HepG2 (cell line): ENCODE measurements around the gene ZNF83. TPM values are rescaled to one million over a fixed set of nuclear protein-coding genes. Genes with fewer than 3 reads are reported as not detected.

Source experiments
- ATAC-seq: fragments of 200-7000 bp; cut with Tn5 transposase; 3 replicates; pipeline ENCODE4 v1.9.1; 2020; ENCODE audit warnings: mild to moderate bottlenecking, moderate library complexity
- BruUV-seq: library from RNA; stranded (reverse); fragments of 400-500 nt; replicated peaks from 2 replicates; lab custom pipeline; 2021; lab: Mats Ljungman, UMichigan
- CTCF ChIA-PET: fragments of 300-600 bp; formaldehyde crosslinking; extraction: SDS; loops from one replicate; lab custom pipeline; 2021; ENCODE audit warnings: low total read pairs, inconsistent platforms, low intra/inter-chr PET ratio; lab: Yijun Ruan, JAX
- POLR2A ChIA-PET: fragments of 350-600 bp; sonication (Branson Sonifier 250); formaldehyde crosslinking; loops from one replicate; lab custom pipeline; 2020; ENCODE audit warnings: antibody characterized with exemption, inconsistent platforms; lab: Yijun Ruan, JAX
- DNase-seq: peaks from one replicate; pipeline ENCODE4 v3.0.0-alpha.2; 2015; ENCODE audit warnings: low spot score
- FAIRE-seq: peaks from 3 replicates; lab custom pipeline; 2011; peaks lifted over from hg19 to GRCh38; lab: Jason Lieb, UNC
- H2AFZ ChIP-seq: one replicate; pipeline ENCODE4 v1.6.1; 2011; ENCODE audit warnings: low read length, inconsistent platforms
- H3K27ac ChIP-seq: fragments of 300-600 bp; 3 replicates; pipeline ENCODE4 v1.8.0; 2011; ENCODE audit warnings: mixed run types, mild to moderate bottlenecking, mixed read lengths, low read length, inconsistent platforms; ENCODE audit not compliant: insufficient read depth; ENCODE audit errors: extremely low read length
- H3K27me3 ChIP-seq, 2 experiments: fragments of 200-600 bp in 1 of 2; 2 replicates in 1 of 2; 3 replicates in 1 of 2; pipeline versions ENCODE4 v1.6.0 to v1.8.0; 2011; ENCODE audit warnings: low read length in 2 of 2, mild to moderate bottlenecking in 2 of 2, moderate library complexity in 2 of 2, inconsistent platforms in 1 of 2; ENCODE audit not compliant: insufficient read depth in 2 of 2, control insufficient read depth in 1 of 2
- H3K36me3 ChIP-seq, 2 experiments: fragments of 200-600 bp in 1 of 2; replicated peaks in 1 of 2; 2 replicates in 1 of 2; 3 replicates in 1 of 2; pipeline versions ENCODE4 v1.5.1 to v1.8.0; 2011; ENCODE audit warnings: low read length in 2 of 2, inconsistent platforms in 1 of 2; ENCODE audit not compliant: insufficient read depth in 2 of 2, control insufficient read depth in 1 of 2
- H3K4me1 ChIP-seq: 2 replicates; pipeline ENCODE4 v1.5.1; 2012; ENCODE audit warnings: low read length, inconsistent platforms; ENCODE audit not compliant: insufficient read depth
- H3K4me2 ChIP-seq: 2 replicates; pipeline ENCODE4 v1.6.0; 2011; ENCODE audit warnings: low read depth, low read length, inconsistent platforms
- H3K4me3 ChIP-seq, 3 experiments: fragments of 200-600 bp in 1 of 3; sonication (generic), shearing (Covaris generic) in 1 of 3; replicated peaks in 1 of 3; 2 replicates each; pipeline ENCODE4 v1.5.1; 2011 to 2016; ENCODE audit warnings: low read length in 3 of 3, inconsistent platforms in 2 of 3, low read depth in 2 of 3, mild to moderate bottlenecking in 2 of 3, control low read depth in 1 of 3, mixed read lengths in 1 of 3; ENCODE audit not compliant: insufficient read depth in 1 of 3
- H3K79me2 ChIP-seq: one replicate; pipeline ENCODE4 v1.6.1; 2011; ENCODE audit warnings: low read length, inconsistent platforms; ENCODE audit not compliant: insufficient read depth
- H3K9ac ChIP-seq: 2 replicates; pipeline ENCODE4 v1.6.0; 2011; ENCODE audit warnings: mild to moderate bottlenecking, low read depth, low read length, inconsistent platforms; ENCODE audit not compliant: insufficient read depth
- H3K9me3 ChIP-seq: 2 replicates; pipeline ENCODE4 v1.5.1; 2012; ENCODE audit warnings: mild to moderate bottlenecking, low read length
- H4K20me1 ChIP-seq: 2 replicates; pipeline ENCODE4 v1.6.0; 2011; ENCODE audit warnings: inconsistent platforms, mild to moderate bottlenecking, low read length, moderate library complexity; ENCODE audit not compliant: insufficient read depth
- GTF3A ChIP-seq: sonication (generic); formaldehyde crosslinking; conservative IDR thresholded peaks from 2 replicates; pipeline ENCODE4 v1.4.0; 2020; ENCODE audit warnings: mild to moderate bottlenecking, missing genetic modification reagents
- HNRNPL ChIP-seq: fragments of 200-400 bp; formaldehyde crosslinking; IDR thresholded peaks from 2 replicates; pipeline ENCODE4 v1.6.1; 2017; ENCODE audit warnings: mild to moderate bottlenecking, low read depth, low read length
- RBAK ChIP-seq: sonication (generic); formaldehyde crosslinking; IDR thresholded peaks from 2 replicates; pipeline ENCODE4 v1.5.1; 2020; ENCODE audit warnings: mild to moderate bottlenecking, missing genetic modification reagents
- RCOR2 ChIP-seq: IDR thresholded peaks from 2 replicates; pipeline ENCODE4 v1.6.1; 2016; ENCODE audit warnings: missing biosample characterization, missing genetic modification reagents
- STAT5B ChIP-seq: sonication (generic); formaldehyde crosslinking; IDR thresholded peaks from 2 replicates; pipeline ENCODE4 v1.4.0; 2020; ENCODE audit warnings: missing genetic modification reagents
- ZFP90 ChIP-seq: sonication (generic); formaldehyde crosslinking; IDR thresholded peaks from 2 replicates; pipeline ENCODE4 v1.8.0; 2022; ENCODE audit warnings: missing genetic modification reagents, mild to moderate bottlenecking, inconsistent platforms, borderline replicate concordance
- ZKSCAN5 ChIP-seq: sonication (generic); formaldehyde crosslinking; IDR thresholded peaks from 2 replicates; pipeline ENCODE4 v1.5.1; 2020; ENCODE audit warnings: mild to moderate bottlenecking, missing genetic modification reagents
- ZNF446 ChIP-seq: sonication (generic); formaldehyde crosslinking; IDR thresholded peaks from 2 replicates; pipeline ENCODE4 v1.5.0; 2020; ENCODE audit warnings: mild to moderate bottlenecking, missing genetic modification reagents
- ZNF83 ChIP-seq: sonication (generic); formaldehyde crosslinking; IDR thresholded peaks from 2 replicates; pipeline ENCODE4 v1.4.0; 2020; ENCODE audit warnings: missing genetic modification reagents, mild to moderate bottlenecking, borderline replicate concordance
- ZSCAN22 ChIP-seq: sonication (generic); formaldehyde crosslinking; IDR thresholded peaks from 2 replicates; pipeline ENCODE4 v1.4.0; 2020; ENCODE audit warnings: mild to moderate bottlenecking, missing genetic modification reagents
- WGBS: methylation state at CpG from one replicate; pipeline ENCODE4 v1.1.6; 2017; ENCODE audit warnings: low lambda C conversion rate; 5-methylcytosine and 5-hydroxymethylcytosine counted together
- in situ Hi-C: cut with HindIII; loops from 2 replicates; pipeline ENCODE4 v1.10.0; 2017; ENCODE audit warnings: low pct_unique_long_range_greater_than_20kb; ENCODE audit not compliant: extremely low pct_ligation_motif_present
- intact Hi-C: fragments of 100-400 bp; cut with micrococcal nuclease; formaldehyde crosslinking; loops from one replicate; pipeline ENCODE4 v1.10.0; 2022; ENCODE audit not compliant: unreplicated experiment
- polyA plus RNA-seq, 8 experiments: library from polyadenylated mRNA; depleted of rRNA in 3 of 8; stranded (reverse) in 7 of 8; unstranded in 1 of 8; fragments of >200 nt; fragmentation: Illumina TruSeq in 4 of 8; extraction: Trizol in 4 of 8; gene quantifications; 2 replicates each; pipeline versions ENCODE4 v1.2.1 to v1.2.3, GENCODE V29; 2011 to 2016; ENCODE audit warnings: low read depth in 4 of 8, missing spikeins in 1 of 8, mixed read lengths in 1 of 8; ENCODE audit not compliant: insufficient read depth in 1 of 8
- total RNA-seq, 5 experiments: library from RNA; depleted of rRNA; stranded (reverse); fragments of >200 nt; fragmentation: Illumina TruSeq; extraction: Trizol; gene quantifications; 2 replicates each; pipeline ENCODE4 v1.2.3, GENCODE V29; 2016; ENCODE audit warnings: low read depth in 1 of 5
- TF ChIP-seq, protein P1 (sequence below): sonication (generic); formaldehyde crosslinking; IDR thresholded peaks from 2 replicates; pipeline ENCODE4 v1.8.0; 2022; ENCODE audit warnings: low read depth, missing genetic modification reagents
- TF ChIP-seq, protein P2 (sequence below): IDR thresholded peaks from 2 replicates; pipeline ENCODE4 v1.6.1; 2018; ENCODE audit warnings: missing genetic modification reagents
- TF ChIP-seq, protein P3 (sequence below): sonication (generic); formaldehyde crosslinking; conservative IDR thresholded peaks from 2 replicates; pipeline ENCODE4 v1.5.0; 2020; ENCODE audit warnings: missing genetic modification reagents
- TF ChIP-seq, protein P4 (sequence below): sonication (generic); formaldehyde crosslinking; IDR thresholded peaks from 2 replicates; pipeline ENCODE4 v1.5.1; 2020; ENCODE audit warnings: mild to moderate bottlenecking, missing genetic modification reagents, moderate library complexity
- TF ChIP-seq, protein P5 (sequence below): IDR thresholded peaks from 2 replicates; pipeline ENCODE4 v1.6.1; 2016; ENCODE audit warnings: mild to moderate bottlenecking
- TF ChIP-seq, protein P6 (sequence below): sonication (generic); formaldehyde crosslinking; IDR thresholded peaks from 2 replicates; pipeline ENCODE4 v1.5.1; 2020; ENCODE audit warnings: missing genetic modification reagents, mild to moderate bottlenecking, borderline replicate concordance

ZNF83 gene
- total and polyA plus RNA-seq, 2 of the 13 experiments (the other 11 are each of a cell fraction or from before 2014, with no cell fraction given) = 20.4 to 44.5 TPM

DNA sequence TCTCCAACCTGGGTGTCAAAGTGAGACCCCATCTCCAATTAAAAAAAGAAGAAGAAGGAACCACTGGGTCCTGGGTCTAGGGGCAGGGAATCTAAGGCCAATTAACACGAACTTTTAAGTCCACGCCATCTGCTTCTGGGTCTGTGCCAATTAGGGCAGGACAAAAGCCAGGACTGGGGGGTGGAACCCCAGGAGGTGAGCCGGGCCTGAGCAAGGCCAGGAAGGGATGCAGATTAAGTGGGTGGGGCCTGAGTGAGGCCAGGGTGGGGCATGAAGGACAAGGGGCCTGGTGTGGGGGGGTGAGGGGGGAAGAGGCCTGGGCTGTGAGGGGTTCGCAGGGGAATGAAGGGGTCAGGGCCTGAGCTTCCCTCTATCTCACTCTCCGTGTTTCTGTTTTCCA, 26.3 kb upstream of the ZNF83 start:
- ATAC-seq (no peak), FAIRE-seq (no peak), DNase-seq (no peak)
- in situ Hi-C loops (no loop called here), intact Hi-C loops (no loop called here)
- no peaks in the 10 kb centered on the region for H3K27me3 ChIP-seq
- BruUV-seq = no TSS peak
- no peak overlapping the region for H3K9ac ChIP-seq
- H4K20me1 ChIP-seq = no peaks in the 10 kb centered on the region
- no peaks in the 10 kb centered on the region for H3K4me1 ChIP-seq
- H3K9me3 ChIP-seq = peaks cover 33% of the 10 kb centered on the region; the same call in 1 of the 2 replicates
- 78% methylated on average over 5 of the region's 5 CpGs for WGBS
- ChIA-PET POLR2A (no interaction called here), CTCF (no interaction called here)
- no peak overlapping the region for H2AFZ ChIP-seq
- no peak overlapping the region for H3K27ac ChIP-seq
- TF ChIP-seq HNRNPL (no peak), ZNF446 (CRISPR knock-in tag) (no peak), RCOR2 (CRISPR knock-in tag) (no peak), RBAK (CRISPR knock-in tag) (no peak), ZFP90 (CRISPR knock-in tag) (no peak), ZNF83 (CRISPR knock-in tag) (no peak), ZSCAN22 (no peak), GTF3A (CRISPR knock-in tag) (no peak), ZKSCAN5 (CRISPR knock-in tag) (no peak), STAT5B (CRISPR knock-in tag) (no peak)
- TF ChIP-seq, protein P1, sequence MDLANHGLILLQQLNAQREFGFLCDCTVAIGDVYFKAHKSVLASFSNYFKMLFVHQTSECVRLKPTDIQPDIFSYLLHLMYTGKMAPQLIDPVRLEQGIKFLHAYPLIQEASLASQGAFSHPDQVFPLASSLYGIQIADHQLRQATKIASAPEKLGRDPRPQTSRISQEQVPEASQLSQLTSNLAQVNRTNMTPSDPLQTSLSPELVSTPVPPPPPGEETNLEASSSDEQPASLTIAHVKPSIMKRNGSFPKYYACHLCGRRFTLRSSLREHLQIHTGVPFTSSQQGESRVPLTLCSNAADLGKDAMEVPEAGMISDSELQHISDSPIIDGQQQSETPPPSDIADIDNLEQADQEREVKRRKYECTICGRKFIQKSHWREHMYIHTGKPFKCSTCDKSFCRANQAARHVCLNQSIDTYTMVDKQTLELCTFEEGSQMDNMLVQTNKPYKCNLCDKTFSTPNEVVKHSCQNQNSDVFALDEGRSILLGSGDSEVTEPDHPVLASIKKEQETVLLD (CRISPR knock-in tag) = no peak
- TF ChIP-seq, protein P2, sequence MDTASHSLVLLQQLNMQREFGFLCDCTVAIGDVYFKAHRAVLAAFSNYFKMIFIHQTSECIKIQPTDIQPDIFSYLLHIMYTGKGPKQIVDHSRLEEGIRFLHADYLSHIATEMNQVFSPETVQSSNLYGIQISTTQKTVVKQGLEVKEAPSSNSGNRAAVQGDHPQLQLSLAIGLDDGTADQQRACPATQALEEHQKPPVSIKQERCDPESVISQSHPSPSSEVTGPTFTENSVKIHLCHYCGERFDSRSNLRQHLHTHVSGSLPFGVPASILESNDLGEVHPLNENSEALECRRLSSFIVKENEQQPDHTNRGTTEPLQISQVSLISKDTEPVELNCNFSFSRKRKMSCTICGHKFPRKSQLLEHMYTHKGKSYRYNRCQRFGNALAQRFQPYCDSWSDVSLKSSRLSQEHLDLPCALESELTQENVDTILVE = no peak
- TF ChIP-seq, protein P3, sequence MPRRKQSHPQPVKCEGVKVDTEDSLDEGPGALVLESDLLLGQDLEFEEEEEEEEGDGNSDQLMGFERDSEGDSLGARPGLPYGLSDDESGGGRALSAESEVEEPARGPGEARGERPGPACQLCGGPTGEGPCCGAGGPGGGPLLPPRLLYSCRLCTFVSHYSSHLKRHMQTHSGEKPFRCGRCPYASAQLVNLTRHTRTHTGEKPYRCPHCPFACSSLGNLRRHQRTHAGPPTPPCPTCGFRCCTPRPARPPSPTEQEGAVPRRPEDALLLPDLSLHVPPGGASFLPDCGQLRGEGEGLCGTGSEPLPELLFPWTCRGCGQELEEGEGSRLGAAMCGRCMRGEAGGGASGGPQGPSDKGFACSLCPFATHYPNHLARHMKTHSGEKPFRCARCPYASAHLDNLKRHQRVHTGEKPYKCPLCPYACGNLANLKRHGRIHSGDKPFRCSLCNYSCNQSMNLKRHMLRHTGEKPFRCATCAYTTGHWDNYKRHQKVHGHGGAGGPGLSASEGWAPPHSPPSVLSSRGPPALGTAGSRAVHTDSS (CRISPR knock-in tag) = no peak
- TF ChIP-seq, protein P4, sequence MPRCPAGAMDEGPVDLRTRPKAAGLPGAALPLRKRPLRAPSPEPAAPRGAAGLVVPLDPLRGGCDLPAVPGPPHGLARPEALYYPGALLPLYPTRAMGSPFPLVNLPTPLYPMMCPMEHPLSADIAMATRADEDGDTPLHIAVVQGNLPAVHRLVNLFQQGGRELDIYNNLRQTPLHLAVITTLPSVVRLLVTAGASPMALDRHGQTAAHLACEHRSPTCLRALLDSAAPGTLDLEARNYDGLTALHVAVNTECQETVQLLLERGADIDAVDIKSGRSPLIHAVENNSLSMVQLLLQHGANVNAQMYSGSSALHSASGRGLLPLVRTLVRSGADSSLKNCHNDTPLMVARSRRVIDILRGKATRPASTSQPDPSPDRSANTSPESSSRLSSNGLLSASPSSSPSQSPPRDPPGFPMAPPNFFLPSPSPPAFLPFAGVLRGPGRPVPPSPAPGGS (CRISPR knock-in tag) = no peak
- TF ChIP-seq, protein P5, sequence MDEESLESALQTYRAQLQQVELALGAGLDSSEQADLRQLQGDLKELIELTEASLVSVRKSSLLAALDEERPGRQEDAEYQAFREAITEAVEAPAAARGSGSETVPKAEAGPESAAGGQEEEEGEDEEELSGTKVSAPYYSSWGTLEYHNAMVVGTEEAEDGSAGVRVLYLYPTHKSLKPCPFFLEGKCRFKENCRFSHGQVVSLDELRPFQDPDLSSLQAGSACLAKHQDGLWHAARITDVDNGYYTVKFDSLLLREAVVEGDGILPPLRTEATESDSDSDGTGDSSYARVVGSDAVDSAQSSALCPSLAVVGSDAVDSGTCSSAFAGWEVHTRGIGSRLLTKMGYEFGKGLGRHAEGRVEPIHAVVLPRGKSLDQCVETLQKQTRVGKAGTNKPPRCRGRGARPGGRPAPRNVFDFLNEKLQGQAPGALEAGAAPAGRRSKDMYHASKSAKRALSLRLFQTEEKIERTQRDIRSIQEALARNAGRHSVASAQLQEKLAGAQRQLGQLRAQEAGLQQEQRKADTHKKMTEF = no peak
- TF ChIP-seq, protein P6, sequence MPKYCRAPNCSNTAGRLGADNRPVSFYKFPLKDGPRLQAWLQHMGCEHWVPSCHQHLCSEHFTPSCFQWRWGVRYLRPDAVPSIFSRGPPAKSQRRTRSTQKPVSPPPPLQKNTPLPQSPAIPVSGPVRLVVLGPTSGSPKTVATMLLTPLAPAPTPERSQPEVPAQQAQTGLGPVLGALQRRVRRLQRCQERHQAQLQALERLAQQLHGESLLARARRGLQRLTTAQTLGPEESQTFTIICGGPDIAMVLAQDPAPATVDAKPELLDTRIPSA (CRISPR knock-in tag) = no peak
- H3K79me2 ChIP-seq = no peaks in the 10 kb centered on the region
- H3K4me3 ChIP-seq = no peak overlapping the region
- H3K4me2 ChIP-seq = no peak overlapping the region
- peaks cover 0 to 7% of the 10 kb centered on the region in 2 experiments; a peak in 1 of 5 replicates for H3K36me3 ChIP-seq
